Measurements from ENCODE around the gene TLE1.

DNA sequence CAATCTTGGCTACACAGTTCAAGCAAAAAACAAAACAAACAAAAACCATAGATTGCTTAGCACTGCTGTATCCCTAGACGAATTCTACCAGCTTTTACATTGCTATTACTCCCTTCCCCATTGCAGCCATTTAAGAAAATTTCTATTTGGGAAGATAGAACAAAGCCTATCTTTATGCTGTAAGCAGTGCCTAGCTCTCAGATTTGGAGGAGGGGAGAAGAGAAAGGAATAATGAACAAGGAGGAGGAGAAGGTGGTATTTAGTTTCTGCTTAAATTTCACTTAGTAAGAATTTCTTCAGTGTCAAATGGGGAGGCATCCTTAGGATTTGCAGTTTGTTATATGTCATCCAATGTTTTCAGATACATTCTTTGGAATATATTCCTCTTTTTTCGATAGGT is 16.2 kb upstream of the TLE1 start:
- TF ChIP-seq CTCF (IDR thresholded peaks at IDR 0.05; ENCODE audit: insufficient read depth, low read length) (no peak), REST (IDR thresholded peaks at IDR 0.05; ENCODE audit: insufficient replicate concordance, low read depth) (no peak), POLR2AphosphoS5 (IDR thresholded peaks at IDR 0.05; ENCODE audit: low read depth) (no peak)
